ENCODE measurements around the gene RAD51B. TPM values are rescaled to one million over a fixed set of nuclear protein-coding genes. Genes with fewer than 3 reads are reported as not detected.
"Not testable (repeated sequence)": the region's sequence is repeated elsewhere in the genome, so short reads cannot be mapped to it uniquely, and the experiment has no call there.

The RAD51B gene
- total RNA-seq, 1 donor from 2014 or later, result 25.1 TPM

DNA sequence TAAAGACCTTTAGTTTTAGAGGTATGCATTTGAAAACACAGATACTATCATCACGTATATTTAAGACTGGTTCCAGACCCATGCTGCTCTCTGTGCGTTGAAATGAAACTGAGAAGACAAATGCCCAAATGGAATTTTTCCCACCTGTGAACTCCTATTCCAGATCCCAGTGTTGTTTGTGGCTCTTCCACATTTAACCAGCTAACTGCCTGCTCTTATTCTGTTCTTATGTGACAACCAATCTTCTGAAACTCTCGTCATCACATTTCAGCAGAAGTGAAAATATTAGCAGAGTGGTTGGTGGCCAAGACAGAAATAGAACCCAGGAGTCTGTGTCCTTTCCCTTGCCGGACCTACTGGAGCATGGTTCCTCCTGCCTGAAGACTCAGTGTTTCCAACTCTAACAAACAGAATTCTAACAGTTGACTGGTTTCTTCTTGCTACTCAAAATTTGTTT lies 460.2 kb downstream of the RAD51B start:
- no peaks in the 10 kb centered on the region for H3K27me3 Mint-ChIP-seq (ENCODE audit: low read depth)
- intact Hi-C loops (cut with micrococcal nuclease), result loop anchor here (10.0 kb wide), 1 partner anchor 445 kb away; no protein-coding TSS in a partner anchor
- no peak for DNase-seq (ENCODE audit: low spot score)
- H3K36me3 Mint-ChIP-seq (ENCODE audit: low read depth), result no peaks in the 10 kb centered on the region
- H3K4me3 Mint-ChIP-seq (ENCODE audit: low read depth), result no peak overlapping the region
- H3K27ac Mint-ChIP-seq, result no peak overlapping the region
- H3K4me1 Mint-ChIP-seq (ENCODE audit: low read depth), result peaks cover 37% of the 10 kb centered on the region
- H3K9me3 Mint-ChIP-seq, result no peaks in the 10 kb centered on the region

DNA sequence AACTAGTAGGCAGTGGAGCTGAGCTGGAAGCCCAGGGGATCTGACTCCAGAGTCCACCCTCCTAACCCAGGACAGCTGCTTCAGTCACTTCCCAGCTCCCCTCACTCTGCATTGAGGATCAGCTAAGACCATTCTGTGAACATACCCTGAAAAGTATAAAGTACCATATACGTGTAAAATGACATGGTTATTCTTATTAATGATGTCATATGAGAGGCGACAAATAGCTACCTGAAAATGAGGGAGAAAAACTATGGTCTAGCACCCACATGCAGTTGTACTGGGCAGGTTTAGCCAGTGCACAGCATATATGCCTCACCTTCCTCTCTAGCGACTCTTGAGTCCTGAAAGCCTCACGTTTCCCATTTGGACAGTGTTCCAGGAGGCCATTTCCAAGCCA lies 461.9 kb downstream of the RAD51B start:
- Mint-ChIP-seq H3K4me3 (ENCODE audit: low read depth) (no peak overlapping the region), H3K27ac (no peak overlapping the region), H3K4me1 (ENCODE audit: low read depth) (peaks cover 43% of the 10 kb centered on the region), H3K9me3 (no peaks in the 10 kb centered on the region), H3K36me3 (ENCODE audit: low read depth) (no peaks in the 10 kb centered on the region), H3K27me3 (ENCODE audit: low read depth) (no peaks in the 10 kb centered on the region)
- DNase-seq (ENCODE audit: low spot score), result no peak
- intact Hi-C loops (cut with micrococcal nuclease), result loop anchor here (10.0 kb wide), 1 partner anchor 443 kb away; no protein-coding TSS in a partner anchor

DNA sequence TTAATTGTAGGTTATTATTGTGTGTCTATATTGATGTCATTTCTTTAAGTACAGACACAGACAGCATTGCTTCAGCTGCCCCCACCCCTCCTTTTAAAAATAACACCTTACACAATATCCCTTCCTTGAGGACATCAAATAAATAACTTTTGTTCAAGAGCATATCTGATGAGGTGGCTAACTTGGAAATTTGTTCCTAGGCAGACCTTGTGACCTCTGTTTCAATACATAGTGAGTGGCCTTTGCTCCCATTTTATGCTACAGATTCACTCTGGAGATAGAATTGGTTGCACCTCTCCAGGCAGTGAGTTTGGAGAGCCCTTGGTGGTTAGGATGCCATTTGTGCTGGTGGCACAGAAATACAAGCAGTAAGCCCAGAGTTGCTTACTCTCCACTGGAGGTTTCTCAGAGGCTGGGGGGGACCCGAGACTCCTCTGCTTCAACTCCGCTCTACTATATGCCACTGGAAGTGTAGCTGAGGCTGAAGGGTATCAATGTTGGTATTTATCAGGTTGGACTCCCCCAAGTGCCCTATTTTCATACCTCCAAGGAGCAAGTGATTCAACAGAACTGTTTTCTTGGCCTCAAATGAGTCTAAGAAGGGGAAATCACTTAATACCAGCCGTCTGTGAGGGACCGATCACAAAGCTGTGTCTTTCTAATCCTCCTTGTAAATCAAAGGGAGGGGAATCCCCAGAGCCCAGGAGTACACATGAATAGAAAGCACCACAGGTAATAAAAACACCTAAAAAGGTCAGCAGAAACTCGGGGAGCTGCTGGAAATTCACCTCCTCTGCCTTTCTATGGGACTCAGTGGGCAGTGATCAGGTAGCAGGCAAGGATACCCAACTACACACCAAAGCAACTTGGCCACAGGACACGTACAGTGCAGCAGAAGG lies 463.1 kb downstream of the RAD51B start:
- H3K27me3 Mint-ChIP-seq (ENCODE audit: low read depth), result no peaks in the 10 kb centered on the region
- H3K27ac Mint-ChIP-seq, result no peak overlapping the region
- DNase-seq (ENCODE audit: low spot score), result no peak
- no peaks in the 10 kb centered on the region for H3K36me3 Mint-ChIP-seq (ENCODE audit: low read depth)
- intact Hi-C loops (cut with micrococcal nuclease), result loop anchor here (10.0 kb wide), 1 partner anchor 442 kb away; no protein-coding TSS in a partner anchor
- no peaks in the 10 kb centered on the region for H3K9me3 Mint-ChIP-seq
- H3K4me3 Mint-ChIP-seq (ENCODE audit: low read depth), result no peak overlapping the region
- peaks cover 54% of the 10 kb centered on the region for H3K4me1 Mint-ChIP-seq (ENCODE audit: low read depth)

DNA sequence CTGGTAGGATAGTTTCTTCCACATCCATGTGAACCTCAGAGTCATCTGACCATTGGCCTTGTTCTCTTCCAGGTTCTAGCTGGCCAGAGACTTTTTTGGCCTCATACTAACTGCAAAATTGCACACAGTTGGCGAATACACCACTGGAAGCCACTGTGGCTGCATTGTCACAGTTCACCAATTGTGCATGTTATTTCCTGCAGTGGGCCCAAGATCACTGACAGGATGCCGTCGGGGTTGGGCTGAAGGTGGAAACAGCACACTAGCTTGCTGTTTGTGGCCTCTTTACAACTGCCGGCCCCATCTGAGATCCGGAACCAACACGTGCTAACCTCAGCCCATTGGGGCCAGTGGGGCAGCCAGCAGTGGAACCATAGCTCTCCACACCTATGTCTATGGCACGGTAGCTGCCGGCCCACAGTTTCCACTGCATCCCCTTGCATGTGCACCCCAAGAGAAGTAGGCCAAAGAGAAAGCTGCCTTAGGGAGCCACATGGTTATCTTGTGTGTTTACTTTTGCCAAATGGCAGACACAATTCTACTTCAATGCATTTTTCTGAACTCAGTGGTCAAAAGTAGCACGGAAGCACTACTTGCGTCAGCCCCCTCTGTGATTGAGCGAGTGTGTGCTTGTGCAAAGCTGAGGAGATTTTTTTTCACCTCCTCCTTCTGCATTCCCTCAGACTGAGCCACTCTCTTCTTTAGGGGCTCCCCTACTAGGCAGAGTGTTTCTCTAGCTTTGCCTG lies 464.0 kb downstream of the RAD51B start:
- no peak overlapping the region for H3K4me3 Mint-ChIP-seq (ENCODE audit: low read depth)
- H3K4me1 Mint-ChIP-seq (ENCODE audit: low read depth), result peaks cover 55% of the 10 kb centered on the region
- intact Hi-C loops (cut with micrococcal nuclease), result loop anchor here (10.0 kb wide), 1 partner anchor 441 kb away; no protein-coding TSS in a partner anchor
- H3K27me3 Mint-ChIP-seq (ENCODE audit: low read depth), result no peaks in the 10 kb centered on the region
- no peaks in the 10 kb centered on the region for H3K9me3 Mint-ChIP-seq
- H3K36me3 Mint-ChIP-seq (ENCODE audit: low read depth), result no peaks in the 10 kb centered on the region
- H3K27ac Mint-ChIP-seq, result peak overlapping the region; percentile 59
- peak; percentile 33 for DNase-seq (ENCODE audit: low spot score)

DNA sequence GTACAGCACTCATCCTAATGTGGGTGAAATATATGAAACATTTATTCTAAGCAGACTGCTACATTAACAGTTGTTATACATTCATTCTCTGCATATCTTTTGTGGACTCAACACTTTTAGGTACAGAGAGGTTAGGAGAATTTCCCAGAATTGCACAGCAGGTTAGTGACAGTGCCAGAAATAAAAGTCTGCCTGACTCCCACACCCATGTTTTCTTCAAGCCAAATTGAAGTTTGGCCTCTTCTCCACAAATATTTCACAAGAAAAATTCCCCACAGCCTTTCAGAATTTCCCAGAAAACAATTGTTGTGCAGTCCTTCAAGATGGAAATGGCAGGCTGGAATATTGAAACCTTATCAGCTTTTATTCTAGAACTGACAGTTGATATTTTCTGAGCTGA lies 464.8 kb downstream of the RAD51B start:
- Mint-ChIP-seq H3K9me3 (no peaks in the 10 kb centered on the region), H3K36me3 (ENCODE audit: low read depth) (no peaks in the 10 kb centered on the region), H3K27me3 (ENCODE audit: low read depth) (no peaks in the 10 kb centered on the region), H3K4me3 (ENCODE audit: low read depth) (no peak overlapping the region), H3K4me1 (ENCODE audit: low read depth) (peaks cover 58% of the 10 kb centered on the region), H3K27ac (no peak overlapping the region)
- intact Hi-C loops (cut with micrococcal nuclease), result loop anchor here (10.0 kb wide), 1 partner anchor 440 kb away; no protein-coding TSS in a partner anchor
- no peak for DNase-seq (ENCODE audit: low spot score)

DNA sequence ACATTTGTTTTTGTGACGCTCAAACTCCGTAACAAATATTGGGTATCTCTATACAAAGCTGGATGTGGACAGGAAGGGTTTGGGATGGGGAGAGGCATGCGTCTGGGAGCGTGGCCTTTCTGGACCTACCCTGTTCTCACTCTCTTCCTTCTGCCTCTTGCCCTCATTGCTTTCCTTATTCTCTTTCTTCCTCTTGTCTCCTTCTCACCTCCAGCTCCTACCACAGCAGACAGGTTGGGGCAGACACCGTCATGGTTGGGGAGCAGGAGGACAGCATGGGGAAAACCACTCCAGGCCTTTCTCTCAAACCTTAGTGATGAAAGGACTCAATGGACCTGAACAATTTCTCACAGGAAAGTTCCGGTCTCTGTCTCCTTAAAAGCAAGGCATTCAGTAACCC lies 465.3 kb downstream of the RAD51B start:
- intact Hi-C loops (cut with micrococcal nuclease), result loop anchor here (1.0 to 10.0 kb wide), 6 partner anchors 28 to 497 kb away; no protein-coding TSS in a partner anchor
- H3K4me1 Mint-ChIP-seq (ENCODE audit: low read depth), result peaks cover 58% of the 10 kb centered on the region
- H3K9me3 Mint-ChIP-seq, result no peaks in the 10 kb centered on the region
- no peaks in the 10 kb centered on the region for H3K27me3 Mint-ChIP-seq (ENCODE audit: low read depth)
- no peak overlapping the region for H3K4me3 Mint-ChIP-seq (ENCODE audit: low read depth)
- no peak for DNase-seq (ENCODE audit: low spot score)
- H3K36me3 Mint-ChIP-seq (ENCODE audit: low read depth), result no peaks in the 10 kb centered on the region
- no peak overlapping the region for H3K27ac Mint-ChIP-seq

DNA sequence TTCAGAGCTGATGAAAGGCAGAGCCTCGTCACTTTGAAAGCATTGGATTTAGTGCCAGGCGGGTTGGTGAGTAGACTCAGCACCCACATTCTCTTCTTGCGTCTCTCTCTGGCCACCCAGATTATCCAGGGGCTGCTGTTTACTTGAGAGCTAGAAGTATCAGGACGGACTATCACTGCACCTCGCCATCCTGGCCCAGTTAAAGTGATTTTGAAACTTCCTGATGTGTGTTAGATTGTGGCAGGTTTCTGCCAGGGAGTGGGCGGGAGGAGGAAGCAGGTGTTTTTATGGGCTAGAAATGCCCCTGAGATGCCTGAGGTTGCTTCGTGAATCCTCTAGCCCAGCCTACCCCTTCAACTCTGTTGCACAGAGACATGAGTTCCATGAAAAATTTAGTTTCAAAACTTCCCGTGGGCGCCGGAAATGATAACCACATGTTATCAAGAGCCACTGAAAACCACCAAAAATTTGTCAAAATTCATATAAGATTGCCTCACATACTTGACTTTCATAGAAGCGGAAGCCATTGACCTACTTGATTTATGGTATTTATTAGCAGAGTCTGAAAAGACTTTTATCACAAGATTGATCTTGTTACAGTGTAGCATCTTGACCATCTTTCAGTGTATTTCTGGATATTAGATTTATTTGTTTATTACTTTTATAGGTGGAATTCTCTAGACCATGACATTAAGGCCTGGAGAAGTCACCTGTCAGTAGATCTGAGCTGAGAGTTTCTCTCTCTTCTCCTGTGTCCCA lies 466.0 kb downstream of the RAD51B start:
- no peaks in the 10 kb centered on the region for H3K27me3 Mint-ChIP-seq (ENCODE audit: low read depth)

DNA sequence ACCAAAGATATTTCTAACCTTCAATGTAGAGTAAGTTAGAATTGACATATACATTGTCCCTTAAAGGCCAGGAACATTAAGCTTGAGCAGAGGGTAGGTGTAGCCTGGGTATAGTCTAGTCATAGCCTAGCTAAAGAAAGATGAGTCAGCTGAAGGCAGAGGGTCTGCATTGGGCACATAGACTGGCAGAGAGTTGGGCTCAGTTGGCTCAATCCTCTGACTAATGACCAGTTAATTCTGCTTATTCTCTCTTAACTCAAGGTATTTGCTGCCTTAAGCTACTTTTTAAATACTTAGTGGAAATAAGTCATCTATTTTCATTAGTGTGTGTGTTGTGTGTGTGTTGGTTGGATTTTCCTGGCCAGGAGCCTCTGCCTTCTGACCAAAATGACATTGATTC lies 467.1 kb downstream of the RAD51B start:
- Mint-ChIP-seq H3K4me3 (ENCODE audit: low read depth) (no peak overlapping the region), H3K27ac (no peak overlapping the region), H3K9me3 (no peaks in the 10 kb centered on the region), H3K36me3 (ENCODE audit: low read depth) (no peaks in the 10 kb centered on the region), H3K27me3 (ENCODE audit: low read depth) (no peaks in the 10 kb centered on the region), H3K4me1 (ENCODE audit: low read depth) (peaks cover 58% of the 10 kb centered on the region)
- intact Hi-C loops (cut with micrococcal nuclease), result loop anchor here (5.0 to 10.0 kb wide), 4 partner anchors 54 to 496 kb away; no protein-coding TSS in a partner anchor
- DNase-seq (ENCODE audit: low spot score), result no peak

More for the DNA sequence above, 466.0 kb downstream of the RAD51B start:
- DNase-seq (ENCODE audit: low spot score), result peak; percentile 31
- Mint-ChIP-seq H3K27ac (peak overlapping the region; percentile 36), H3K9me3 (no peaks in the 10 kb centered on the region), H3K4me1 (ENCODE audit: low read depth) (peaks cover 58% of the 10 kb centered on the region), H3K4me3 (ENCODE audit: low read depth) (no peak overlapping the region), H3K36me3 (ENCODE audit: low read depth) (no peaks in the 10 kb centered on the region)
- intact Hi-C loops (cut with micrococcal nuclease), result loop anchor here (1.0 to 10.0 kb wide), 6 partner anchors 28 to 497 kb away; no protein-coding TSS in a partner anchor

DNA sequence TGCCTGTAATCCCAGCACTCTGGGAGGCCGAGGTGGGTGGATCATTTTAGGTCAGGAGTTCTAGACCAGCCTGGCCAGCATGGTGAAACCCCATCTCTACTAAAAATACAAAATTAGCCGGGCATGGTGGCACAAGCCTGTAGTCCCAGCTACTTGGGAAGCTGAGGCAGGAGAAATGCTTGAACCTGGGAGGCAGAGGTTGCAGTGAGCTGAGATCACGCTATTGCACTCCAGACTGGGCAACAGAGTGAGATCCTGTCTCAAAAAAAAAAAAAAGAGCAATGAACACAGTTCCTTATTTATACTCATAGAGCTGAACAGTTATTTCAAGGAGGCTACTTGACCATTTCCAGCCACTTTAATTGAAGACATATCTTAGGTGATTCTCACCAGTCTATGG lies 469.9 kb downstream of the RAD51B start:
- not testable (repeated sequence) for DNase-seq (ENCODE audit: low spot score); H3K9me3 Mint-ChIP-seq; H3K4me3 Mint-ChIP-seq (ENCODE audit: low read depth); H3K27me3 Mint-ChIP-seq (ENCODE audit: low read depth); H3K27ac Mint-ChIP-seq; H3K36me3 Mint-ChIP-seq (ENCODE audit: low read depth)
- intact Hi-C loops (cut with micrococcal nuclease), result loop anchor here (5.0 to 10.0 kb wide), 4 partner anchors 57 to 493 kb away; no protein-coding TSS in a partner anchor
- peaks cover 48% of the 10 kb centered on the region for H3K4me1 Mint-ChIP-seq (ENCODE audit: low read depth)

DNA sequence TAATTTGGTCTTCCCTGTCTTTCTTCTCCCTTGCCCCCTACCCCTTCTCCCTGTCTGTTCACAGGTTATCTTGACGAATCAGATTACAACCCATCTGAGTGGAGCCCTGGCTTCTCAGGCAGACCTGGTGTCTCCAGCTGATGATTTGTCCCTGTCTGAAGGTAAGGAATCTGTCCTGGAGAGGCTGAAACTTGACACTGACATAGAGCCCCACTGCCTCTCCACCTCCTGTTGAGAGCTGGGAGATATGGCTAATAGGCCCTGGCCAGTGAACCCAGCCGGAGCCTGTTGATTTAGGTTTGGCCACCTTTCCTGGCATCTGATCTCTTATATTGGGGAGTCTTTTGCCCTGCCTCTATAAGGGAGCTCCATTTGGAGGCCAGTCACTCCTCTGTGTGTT lies 472.2 kb downstream of the RAD51B start:
- Mint-ChIP-seq H3K9me3 (no peaks in the 10 kb centered on the region), H3K27ac (no peak overlapping the region)
- intact Hi-C loops (cut with micrococcal nuclease), result no loop called here

DNA sequence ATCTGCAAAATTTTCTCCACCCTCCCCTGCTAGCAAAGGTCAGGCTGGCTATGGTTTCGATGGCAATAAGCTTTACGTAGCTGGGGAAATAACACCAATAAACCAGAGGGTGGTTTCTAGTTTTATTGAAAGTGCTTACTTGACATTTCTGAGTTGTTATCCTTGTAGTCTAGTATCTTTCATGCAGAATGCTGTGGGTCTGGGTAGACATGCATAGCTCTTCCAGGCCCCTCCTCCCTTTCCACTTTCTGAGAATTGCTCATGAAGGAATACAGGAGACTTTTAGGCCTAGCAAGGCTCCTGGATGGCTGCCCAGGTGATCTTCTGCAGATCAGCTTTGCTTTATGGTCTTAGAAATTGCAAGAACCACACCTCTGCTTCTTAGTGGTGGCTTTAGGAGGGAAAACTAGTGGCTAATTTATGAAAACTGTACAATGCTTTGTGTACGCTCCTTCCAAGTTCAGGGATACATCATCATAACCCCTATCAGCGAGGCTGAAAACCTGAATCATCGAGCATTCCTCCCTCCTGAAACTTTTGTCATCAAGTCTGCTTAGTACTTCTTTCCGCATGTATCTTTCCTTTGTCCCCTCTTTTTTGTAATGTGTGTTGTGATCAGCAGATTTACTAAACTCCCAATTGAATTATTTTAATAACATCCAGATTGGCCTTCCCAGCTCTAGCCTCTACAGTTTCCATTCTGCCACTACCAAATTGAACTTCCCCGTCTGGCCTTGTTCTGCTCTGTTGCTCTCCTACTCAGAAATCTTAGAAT lies 473.0 kb downstream of the RAD51B start:
- Mint-ChIP-seq H3K4me3 (ENCODE audit: low read depth) (no peak overlapping the region), H3K4me1 (ENCODE audit: low read depth) (peaks cover 19% of the 10 kb centered on the region), H3K27me3 (ENCODE audit: low read depth) (no peaks in the 10 kb centered on the region), H3K36me3 (ENCODE audit: low read depth) (no peaks in the 10 kb centered on the region), H3K9me3 (no peaks in the 10 kb centered on the region), H3K27ac (no peak overlapping the region)
- intact Hi-C loops (cut with micrococcal nuclease), result no loop called here
- no peak for DNase-seq (ENCODE audit: low spot score)

More for the DNA sequence above, 472.2 kb downstream of the RAD51B start:
- no peak for DNase-seq (ENCODE audit: low spot score)
- H3K4me3 Mint-ChIP-seq (ENCODE audit: low read depth), result no peak overlapping the region
- H3K36me3 Mint-ChIP-seq (ENCODE audit: low read depth), result no peaks in the 10 kb centered on the region
- H3K27me3 Mint-ChIP-seq (ENCODE audit: low read depth), result no peaks in the 10 kb centered on the region
- peaks cover 26% of the 10 kb centered on the region for H3K4me1 Mint-ChIP-seq (ENCODE audit: low read depth)

Measured in activated T-helper 2 cell treated with anti-CD3 and anti-CD28 coated beads, Interferon-gamma antibody, Interleukin-2, Interleukin-4, amounts not matched to agents 10 μg/mL and 5 μg/mL and 100 μg/mL, durations not matched to agents 14 hours and 24 hours and 36 hours (primary cell).